Dermis microvascular lymphatic vessel endothelial cell (primary cell): ENCODE results near the gene SLC43A3. TPM values are rescaled to one million over a fixed set of nuclear protein-coding genes. Genes with fewer than 3 reads are reported as not detected.
A peak's percentile ranks its signal among the peaks of the same experiment; 100 is the strongest.
"Not testable (repeated sequence)": the region's sequence is repeated elsewhere in the genome, so short reads cannot be mapped to it uniquely, and the experiment has no call there.

Experiments
- DNase-seq, 2 donors: peaks; one replicate each; pipeline versions ENCODE4 v3.0.0 to v3.0.0-alpha.2; 2010; ENCODE audit warnings: low read depth in 2 of 2
- total RNA-seq: library from RNA; depleted of rRNA; stranded (reverse); fragments of >200 nt; gene quantifications from 2 replicates; pipeline ENCODE4 v1.2.1, GENCODE V29; 2014

The SLC43A3 gene
- total RNA-seq, 1 donor from 2014 or later: 24.4 TPM

- peak in 1 of 2 donors; percentile 48 for DNase-seq
Observed at GRCh38 chr11:57460022-57460757, 33.3 kb upstream of the SLC43A3 start, which contains the start of gene RTN4RL2. RTN4RL2 (plus strand) TSS chr11:57460528; CDS start chr11:57460866, 338 bp downstream.

GRCh38 chr11:57459164-57460021, 32.5 kb upstream of the SLC43A3 start:
- peak in 1 of 2 donors; percentile 18 for DNase-seq

- DNase-seq: peak in 1 of 2 donors; percentile 28
Observed at GRCh38 chr11:57458410-57459163, 31.7 kb upstream of the SLC43A3 start.

- no peak for DNase-seq
Observed at GRCh38 chr11:57458060-57458409, 31.1 kb upstream of the SLC43A3 start.

- DNase-seq: no peak
Observed at GRCh38 chr11:57457643-57458023, 30.7 kb upstream of the SLC43A3 start.

GRCh38 chr11:57456960-57457642, 30.2 kb upstream of the SLC43A3 start:
- DNase-seq: peak; percentile 43 to 78

- DNase-seq: no peak
Observed at GRCh38 chr11:57453543-57454177, 26.7 kb upstream of the SLC43A3 start.

GRCh38 chr11:57446055-57446454, 19.1 kb upstream of the SLC43A3 start:
- no peak for DNase-seq

- not testable (repeated sequence) for DNase-seq
Observed at GRCh38 chr11:57445122-57445394, 18.1 kb upstream of the SLC43A3 start.

GRCh38 chr11:57444362-57445121, 17.6 kb upstream of the SLC43A3 start:
- no peak for DNase-seq

GRCh38 chr11:57440744-57441414, 14.0 kb upstream of the SLC43A3 start:
- DNase-seq: no peak

GRCh38 chr11:57439786-57440185, 12.9 kb upstream of the SLC43A3 start:
- DNase-seq: no peak

- no peak for DNase-seq
Observed at GRCh38 chr11:57438345-57439285, 11.7 kb upstream of the SLC43A3 start.

GRCh38 chr11:57436031-57436430, 9.1 kb upstream of the SLC43A3 start:
- DNase-seq: no peak

- no peak for DNase-seq
Observed at GRCh38 chr11:57434640-57435546, 8.0 kb upstream of the SLC43A3 start.

- DNase-seq: no peak
Observed at GRCh38 chr11:57432714-57433163, 5.8 kb upstream of the SLC43A3 start.

- peak in 1 of 2 donors; percentile 30 for DNase-seq
Observed at GRCh38 chr11:57432149-57432561, 5.2 kb upstream of the SLC43A3 start.
